ENCODE results near the gene NUDC.
"Not testable (repeated sequence)": the region's sequence is repeated elsewhere in the genome, so short reads cannot be mapped to it uniquely, and the experiment has no call there.

The NUDC gene

DNA sequence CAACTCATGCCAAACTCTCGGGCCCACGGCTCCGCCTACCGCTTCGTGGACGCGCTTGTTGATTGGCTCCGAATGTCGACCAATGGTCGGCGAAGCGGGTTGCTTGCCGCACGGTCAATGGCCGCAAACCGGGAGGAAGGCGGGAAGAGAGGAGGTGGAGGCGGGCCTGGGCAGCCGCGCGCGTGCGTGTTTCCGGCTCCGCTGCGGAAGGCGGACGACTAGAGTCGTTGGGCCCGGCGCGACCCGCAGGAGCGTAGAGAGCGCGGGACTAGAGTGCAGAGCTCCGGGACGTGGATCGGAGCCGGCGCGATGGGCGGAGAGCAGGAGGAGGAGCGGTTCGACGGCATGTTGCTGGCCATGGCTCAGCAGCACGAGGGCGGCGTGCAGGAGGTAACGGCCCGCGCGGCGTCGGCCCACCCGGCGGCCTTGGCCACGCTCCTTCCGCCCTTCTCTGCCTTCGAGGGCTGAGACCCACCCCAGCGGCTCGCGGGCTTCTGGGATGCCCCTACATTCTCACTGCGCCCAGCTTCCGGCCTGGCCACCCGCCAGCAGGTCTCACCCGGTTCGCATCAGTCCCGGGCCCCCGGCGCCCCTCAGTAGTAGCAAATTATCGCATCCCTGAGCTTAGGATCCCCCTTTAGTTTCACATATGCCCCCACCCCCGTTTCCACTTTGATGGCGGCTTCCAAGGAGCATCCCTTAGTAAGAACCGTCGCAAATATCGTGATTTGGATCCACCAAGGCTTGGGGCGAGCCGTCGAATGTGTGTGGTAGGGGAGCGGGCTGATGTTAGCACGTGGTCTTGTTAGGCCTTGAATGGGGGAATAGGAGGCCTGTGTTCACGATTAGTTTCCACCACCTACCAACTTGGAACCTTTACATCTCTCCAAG lies at the start of gene NUDC:
NUDC (plus strand) TSS at position 204 of the 891 bp plus-strand sequence; CDS start at position 310, 106 bp downstream.
- DNase-seq, result peak; percentile 77

GRCh38 chr1:26873097-26873496 lies 48.4 kb upstream of the NUDC start:
- DNase-seq, result not testable (repeated sequence)

GRCh38 chr1:26874896-26875295 lies 46.6 kb upstream of the NUDC start:
- DNase-seq, result no peak

- no peak for DNase-seq
Observed at GRCh38 chr1:26877326-26877725, 44.2 kb upstream of the NUDC start.

GRCh38 chr1:26879793-26880192 lies 41.8 kb upstream of the NUDC start:
- DNase-seq, result no peak

GRCh38 chr1:26881611-26882010 lies 39.9 kb upstream of the NUDC start:
- not testable (repeated sequence) for DNase-seq

- DNase-seq, result no peak
Observed at GRCh38 chr1:26882696-26883463, 38.7 kb upstream of the NUDC start.

DNA sequence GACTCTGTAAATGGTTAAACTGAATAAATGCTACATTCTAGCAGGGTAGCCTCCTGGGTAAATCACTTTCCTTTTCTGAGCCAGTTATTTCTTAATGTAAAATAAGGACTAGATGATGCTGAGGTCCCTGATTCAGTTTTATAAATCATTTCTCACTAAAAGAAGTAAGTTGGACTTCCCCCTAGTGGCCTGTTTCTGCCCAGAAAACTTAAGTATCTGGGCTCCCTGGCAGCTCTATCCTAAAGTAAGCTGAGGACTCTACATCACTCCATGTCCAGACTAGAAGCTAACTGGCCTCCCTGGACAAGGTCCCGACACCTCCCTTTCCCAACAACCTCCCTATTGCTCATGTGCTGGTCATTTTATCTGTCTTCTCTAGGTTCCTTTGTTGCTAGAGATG lies 34.4 kb upstream of the NUDC start:
- DNase-seq, result no peak

DNA sequence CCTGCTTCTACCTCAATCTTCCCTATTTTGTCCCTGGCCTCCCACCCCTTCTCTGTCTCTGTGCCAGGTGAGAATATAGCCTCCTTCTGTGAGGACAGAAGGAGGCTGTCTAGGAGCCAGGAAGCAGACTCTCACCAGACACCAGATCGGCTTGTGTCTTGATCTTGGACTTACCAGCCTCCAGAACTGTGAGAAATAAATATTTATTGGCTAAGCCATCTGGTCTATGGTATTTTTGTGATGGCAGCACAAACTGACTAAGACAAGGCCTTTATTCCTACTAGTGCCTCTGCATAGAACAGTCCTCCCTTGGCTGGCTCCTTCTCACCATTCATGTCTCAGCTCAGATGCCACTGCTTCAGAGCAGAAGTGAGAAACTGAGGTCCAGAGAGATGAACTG lies 33.3 kb upstream of the NUDC start:
- DNase-seq, result no peak

DNA sequence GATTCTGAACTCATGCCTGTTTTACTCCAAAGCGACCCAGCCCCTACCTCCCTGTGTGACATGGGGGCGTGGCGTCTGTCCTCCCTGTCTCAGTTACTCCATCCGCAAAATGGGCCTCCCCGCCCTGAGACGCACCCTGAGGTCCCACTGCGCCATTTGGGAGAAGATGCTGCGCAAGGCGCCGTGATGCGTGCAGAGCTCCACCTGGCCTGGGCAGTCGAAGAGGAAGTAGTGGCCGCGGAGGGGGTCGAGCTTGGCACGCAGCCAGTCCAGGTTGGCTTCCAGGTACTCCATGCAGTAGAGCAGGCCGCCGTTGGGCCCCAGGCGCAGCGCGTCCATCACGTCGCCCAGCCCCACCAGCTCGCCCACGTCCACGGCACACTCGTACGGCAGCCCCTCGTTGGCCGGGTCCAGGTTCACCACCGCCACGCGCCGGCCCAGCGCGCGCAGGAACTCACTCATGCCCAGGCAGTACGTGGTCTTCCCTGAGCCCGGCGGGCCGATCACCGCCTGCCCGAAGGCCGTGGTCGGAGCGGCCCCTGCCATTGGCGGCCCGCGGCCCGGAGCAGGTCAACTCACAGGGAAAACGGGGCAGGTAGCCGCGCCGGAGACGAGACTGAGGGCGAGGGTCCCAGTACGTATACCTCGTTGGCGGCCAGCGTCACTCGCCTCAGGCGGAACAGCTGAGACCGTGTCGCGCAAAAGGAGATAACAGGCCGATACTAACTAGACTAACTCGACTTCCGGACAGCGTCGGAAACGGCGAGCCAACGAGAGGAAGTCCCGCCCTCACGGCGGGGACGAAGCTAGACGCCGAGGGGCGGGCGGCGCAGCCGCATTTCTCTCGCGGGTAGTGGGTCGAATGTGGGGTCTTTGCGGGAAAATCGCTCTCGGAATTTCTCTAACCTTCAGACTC lies 31.7 kb upstream of the NUDC start, which contains the start of gene GPN2:
GPN2 (minus strand) TSS at position 733 of the 916 bp plus-strand sequence; CDS start at position 546, 187 bp downstream.
- peak; percentile 33 for DNase-seq

GRCh38 chr1:26890467-26890796 lies 31.1 kb upstream of the NUDC start:
- DNase-seq, result no peak

DNA sequence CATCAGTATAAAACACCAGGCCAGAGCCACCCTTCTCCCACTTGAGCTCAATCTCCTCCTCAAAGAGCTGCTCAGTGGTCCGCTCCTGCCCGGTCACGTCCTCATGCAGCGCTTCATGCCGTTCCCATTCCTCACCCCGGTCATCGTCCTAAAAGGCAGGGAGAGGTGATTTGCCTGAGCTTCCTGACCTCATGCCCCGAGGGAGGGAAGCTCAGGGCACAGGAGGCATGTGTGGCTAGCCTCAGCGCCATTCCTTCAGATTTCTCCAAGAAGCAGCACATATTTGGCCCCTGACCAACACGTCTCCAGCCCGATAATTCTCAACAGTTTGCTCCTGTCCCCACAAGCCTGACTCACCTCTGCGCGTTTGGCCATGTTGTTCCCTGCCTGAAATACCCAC lies 27.3 kb upstream of the NUDC start:
- no peak for DNase-seq

GRCh38 chr1:26897351-26897750 lies 24.2 kb upstream of the NUDC start:
- no peak for DNase-seq

- peak; percentile 54 for DNase-seq
Observed at GRCh38 chr1:26900001-26900814, 21.3 kb upstream of the NUDC start, which contains the start of gene GPATCH3. Gene GPATCH3 (minus strand): TSS chr1:26900467. CDS start chr1:26900442, 25 bp downstream.

GRCh38 chr1:26900815-26901511 lies 20.6 kb upstream of the NUDC start:
- DNase-seq, result no peak

GRCh38 chr1:26907071-26907917 lies 14.2 kb upstream of the NUDC start:
- DNase-seq, result no peak

- no peak for DNase-seq
Observed at GRCh38 chr1:26909951-26910342, 11.6 kb upstream of the NUDC start.

GRCh38 chr1:26910343-26911160 lies 11.0 kb upstream of the NUDC start:
- DNase-seq, result no peak

All from NCI-H1436 treated with DMSO at 0.1 percent for 48 hours (cell line).